ENCODE measurements around the gene WIZ. TPM values are rescaled to one million over a fixed set of nuclear protein-coding genes. Genes with fewer than 3 reads are reported as not detected.
A peak's percentile ranks its signal among the peaks of the same experiment; 100 is the strongest.

The WIZ gene
- total and polyA plus RNA-seq, 5 donors from 2014 or later: 0.25 to 17.6 (median 1.0) TPM

- no peak for DNase-seq
- Mint-ChIP-seq H3K4me3 (peak overlapping the region in 3 of 4 donors; percentile 95 to 97 (median 96)), H3K27ac (peak overlapping the region; percentile 46 to 94 (median 81)), H3K27me3 (no peaks in the 10 kb centered on the region), H3K4me1 (peaks cover 14 to 55% (median 30%) of the 10 kb centered on the region in 4 donors), H3K9me3 (peaks cover 0 to 2% (median 0%) of the 10 kb centered on the region in 7 donors), H3K36me3 (peaks cover 17% of the 10 kb centered on the region)
- Histone ChIP-seq H3K27ac (ENCODE audit: insufficient read depth, low read length, poor library complexity, severe bottlenecking) (peak overlapping the region; percentile 55), H3K36me3 (ENCODE audit: control insufficient read depth, insufficient read depth, low read length) (peaks cover 34% of the 10 kb centered on the region), H3K9me3 (ENCODE audit: control insufficient read depth in 2 of 2, low read length in 2 of 2) (no peaks in the 10 kb centered on the region), H3K4me1 (ENCODE audit: control insufficient read depth, insufficient read depth, low read length, poor library complexity, severe bottlenecking) (peaks cover 62% of the 10 kb centered on the region), H3K4me3 (ENCODE audit: low read depth, low read length) (peak overlapping the region; percentile 40), H3K27me3 (ENCODE audit: control insufficient read depth, insufficient read depth, low read length) (no peaks in the 10 kb centered on the region)
- no peak for ATAC-seq (ENCODE audit: low read depth in 2 of 2)
Observed at GRCh38 chr19:15461694-15462093, 11.9 kb upstream of the WIZ start.

DNA sequence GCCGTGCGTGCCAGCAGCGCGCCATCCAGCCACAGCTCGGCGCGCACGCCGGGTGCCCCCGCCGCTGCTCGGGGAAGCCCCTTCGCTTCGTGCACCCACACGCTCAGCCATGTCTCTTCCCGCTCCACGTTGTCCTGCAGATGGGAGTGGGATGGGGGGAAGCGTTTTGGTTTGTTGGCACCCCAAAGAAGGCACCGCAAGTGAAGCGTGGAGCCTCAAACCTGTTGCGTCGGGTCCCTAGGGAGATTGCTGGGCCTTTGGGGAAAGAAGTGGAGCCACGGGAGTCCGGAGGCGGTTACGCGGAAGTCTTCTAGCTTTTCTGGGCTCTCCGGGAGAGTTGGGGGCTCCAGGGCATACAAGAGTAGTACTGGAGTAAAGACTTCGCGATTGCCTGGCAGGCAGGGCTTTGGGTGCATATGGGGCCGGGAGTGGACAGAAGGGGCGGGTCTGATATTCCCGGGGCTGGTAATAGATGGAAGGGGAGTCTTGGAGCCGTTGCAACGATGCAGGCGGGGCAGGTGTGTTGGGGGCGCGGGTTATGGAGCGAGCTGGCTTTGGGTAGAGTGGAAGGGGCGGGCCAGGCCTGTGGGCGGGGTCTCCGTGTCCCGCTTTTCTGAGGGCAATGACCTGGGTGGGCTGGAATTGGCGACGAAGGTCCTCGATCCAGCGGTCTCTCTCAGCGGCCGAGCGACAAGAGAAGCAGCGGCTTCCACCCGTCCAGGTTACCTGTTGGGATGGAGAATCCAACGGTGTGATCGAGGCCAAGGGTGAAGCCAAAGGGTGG is 8.1 kb upstream of the WIZ start:
- H3K36me3 ChIP-seq (ENCODE audit: control insufficient read depth, insufficient read depth, low read length): peaks cover 70% of the 10 kb centered on the region
- Mint-ChIP-seq H3K36me3 (peaks cover 32% of the 10 kb centered on the region), H3K9me3 (peaks cover 0 to 3% (median 0%) of the 10 kb centered on the region in 7 donors), H3K27ac (peak overlapping the region in 1 of 3 donors; percentile 85), H3K4me3 (no peak overlapping the region), H3K4me1 (peaks cover 0 to 43% (median 18%) of the 10 kb centered on the region in 4 donors), H3K27me3 (no peaks in the 10 kb centered on the region)
- no peak overlapping the region for H3K27ac ChIP-seq (ENCODE audit: insufficient read depth, low read length, poor library complexity, severe bottlenecking)
- no peaks in the 10 kb centered on the region for H3K27me3 ChIP-seq (ENCODE audit: control insufficient read depth, insufficient read depth, low read length)
- no peaks in the 10 kb centered on the region for H3K9me3 ChIP-seq (ENCODE audit: control insufficient read depth in 2 of 2, low read length in 2 of 2)
- H3K4me1 ChIP-seq (ENCODE audit: control insufficient read depth, insufficient read depth, low read length, poor library complexity, severe bottlenecking): peaks cover 26% of the 10 kb centered on the region
- H3K4me3 ChIP-seq (ENCODE audit: low read depth, low read length): no peak overlapping the region
- no peak for DNase-seq
- ATAC-seq (ENCODE audit: low read depth in 2 of 2): no peak

DNA sequence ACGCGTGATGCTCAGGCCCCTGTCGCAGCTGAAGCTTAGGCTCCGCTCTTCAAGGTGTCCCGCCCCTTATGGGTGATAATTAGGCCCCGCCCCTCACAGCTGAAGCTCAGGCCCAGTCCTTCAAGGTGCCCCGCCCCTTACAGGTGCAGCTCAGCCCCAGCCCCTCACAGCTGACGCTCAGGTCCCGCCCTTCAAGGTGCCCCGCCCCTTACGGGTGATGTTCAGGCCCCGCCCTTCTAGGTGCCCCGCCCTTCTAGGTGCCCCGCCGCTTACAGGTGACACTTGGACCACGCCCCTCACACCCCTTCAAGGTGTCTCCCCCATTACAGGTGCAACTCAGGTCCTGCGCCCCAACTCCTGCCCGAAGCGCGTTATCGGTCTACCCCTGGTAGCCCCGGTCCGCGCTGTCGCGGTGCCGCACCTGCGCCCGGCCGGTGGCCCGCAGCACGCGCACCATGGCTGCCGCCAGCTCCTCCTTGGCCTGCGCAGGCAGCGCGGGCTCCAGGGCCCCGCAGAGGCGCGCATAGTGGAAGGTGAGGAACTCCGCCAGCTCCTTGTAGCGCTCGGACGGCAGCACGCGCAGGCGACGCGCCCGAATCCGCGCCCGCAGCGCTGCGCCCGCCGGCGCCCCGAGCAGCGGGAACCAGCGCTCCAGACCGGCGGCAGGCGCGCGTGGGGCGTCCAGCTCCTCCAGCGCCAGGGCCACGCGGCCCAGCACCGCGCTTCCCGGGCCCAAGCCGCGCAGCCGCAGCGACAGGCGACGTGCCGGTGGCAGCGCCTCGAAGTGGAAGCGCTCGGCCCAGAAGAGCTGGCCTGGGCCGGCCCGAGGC is 7.3 kb upstream of the WIZ start:
- Histone ChIP-seq H3K27ac (ENCODE audit: insufficient read depth, low read length, poor library complexity, severe bottlenecking) (no peak overlapping the region), H3K4me1 (ENCODE audit: control insufficient read depth, insufficient read depth, low read length, poor library complexity, severe bottlenecking) (peaks cover 18% of the 10 kb centered on the region), H3K4me3 (ENCODE audit: low read depth, low read length) (no peak overlapping the region), H3K27me3 (ENCODE audit: control insufficient read depth, insufficient read depth, low read length) (no peaks in the 10 kb centered on the region), H3K9me3 (ENCODE audit: control insufficient read depth in 2 of 2, low read length in 2 of 2) (no peaks in the 10 kb centered on the region), H3K36me3 (ENCODE audit: control insufficient read depth, insufficient read depth, low read length) (peaks cover 76% of the 10 kb centered on the region)
- ATAC-seq (ENCODE audit: low read depth in 2 of 2) (no peak), DNase-seq (no peak)
- Mint-ChIP-seq H3K9me3 (peaks cover 0 to 3% (median 0%) of the 10 kb centered on the region in 7 donors), H3K27me3 (no peaks in the 10 kb centered on the region), H3K4me3 (no peak overlapping the region), H3K4me1 (peaks cover 0 to 35% (median 18%) of the 10 kb centered on the region in 4 donors), H3K27ac (no peak overlapping the region), H3K36me3 (peaks cover 32% of the 10 kb centered on the region)

DNA sequence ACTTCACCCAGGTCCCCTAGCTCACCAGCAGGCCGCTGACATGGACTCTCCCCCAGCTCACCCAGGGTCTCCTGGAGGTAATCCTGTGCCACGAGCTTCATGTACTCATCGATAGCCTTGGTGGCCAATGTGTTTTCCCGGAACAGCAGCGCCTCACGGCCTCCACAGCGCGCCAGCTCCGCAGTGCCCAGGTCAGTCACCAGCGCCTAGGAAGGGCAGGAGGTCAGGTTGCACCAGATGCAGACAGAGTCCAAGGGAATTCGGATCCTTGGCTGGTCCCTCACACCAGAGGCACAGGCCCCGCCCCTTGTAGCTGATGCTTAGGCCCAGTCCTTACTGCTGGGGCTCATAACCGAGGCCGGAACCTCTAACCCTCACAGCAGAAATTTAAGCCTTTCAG is 6.7 kb upstream of the WIZ start:
- Histone ChIP-seq H3K27ac (ENCODE audit: insufficient read depth, low read length, poor library complexity, severe bottlenecking) (no peak overlapping the region), H3K36me3 (ENCODE audit: control insufficient read depth, insufficient read depth, low read length) (peaks cover 78% of the 10 kb centered on the region), H3K27me3 (ENCODE audit: control insufficient read depth, insufficient read depth, low read length) (no peaks in the 10 kb centered on the region), H3K4me1 (ENCODE audit: control insufficient read depth, insufficient read depth, low read length, poor library complexity, severe bottlenecking) (peaks cover 12% of the 10 kb centered on the region), H3K9me3 (ENCODE audit: control insufficient read depth in 2 of 2, low read length in 2 of 2) (no peaks in the 10 kb centered on the region), H3K4me3 (ENCODE audit: low read depth, low read length) (no peak overlapping the region)
- ATAC-seq (ENCODE audit: low read depth in 2 of 2): no peak
- Mint-ChIP-seq H3K4me3 (no peak overlapping the region), H3K27ac (peak overlapping the region in 1 of 3 donors; percentile 52), H3K36me3 (peaks cover 32% of the 10 kb centered on the region), H3K4me1 (peaks cover 0 to 28% (median 17%) of the 10 kb centered on the region in 4 donors), H3K9me3 (peaks cover 0 to 3% (median 0%) of the 10 kb centered on the region in 7 donors), H3K27me3 (no peaks in the 10 kb centered on the region)
- no peak for DNase-seq

- Histone ChIP-seq H3K36me3 (ENCODE audit: control insufficient read depth, insufficient read depth, low read length) (peaks cover 74% of the 10 kb centered on the region), H3K9me3 (ENCODE audit: control insufficient read depth in 2 of 2, low read length in 2 of 2) (no peaks in the 10 kb centered on the region), H3K4me1 (ENCODE audit: control insufficient read depth, insufficient read depth, low read length, poor library complexity, severe bottlenecking) (peaks cover 7% of the 10 kb centered on the region), H3K27ac (ENCODE audit: insufficient read depth, low read length, poor library complexity, severe bottlenecking) (no peak overlapping the region), H3K27me3 (ENCODE audit: control insufficient read depth, insufficient read depth, low read length) (no peaks in the 10 kb centered on the region), H3K4me3 (ENCODE audit: low read depth, low read length) (no peak overlapping the region)
- Mint-ChIP-seq H3K4me1 (peaks cover 0 to 30% (median 21%) of the 10 kb centered on the region in 4 donors), H3K27me3 (no peaks in the 10 kb centered on the region), H3K36me3 (peaks cover 37% of the 10 kb centered on the region), H3K27ac (no peak overlapping the region), H3K4me3 (no peak overlapping the region), H3K9me3 (peaks cover 0 to 3% (median 0%) of the 10 kb centered on the region in 7 donors)
- ATAC-seq (ENCODE audit: low read depth in 2 of 2) (no peak), DNase-seq (no peak)
Observed at GRCh38 chr19:15455996-15456395, 6.2 kb upstream of the WIZ start.

DNA sequence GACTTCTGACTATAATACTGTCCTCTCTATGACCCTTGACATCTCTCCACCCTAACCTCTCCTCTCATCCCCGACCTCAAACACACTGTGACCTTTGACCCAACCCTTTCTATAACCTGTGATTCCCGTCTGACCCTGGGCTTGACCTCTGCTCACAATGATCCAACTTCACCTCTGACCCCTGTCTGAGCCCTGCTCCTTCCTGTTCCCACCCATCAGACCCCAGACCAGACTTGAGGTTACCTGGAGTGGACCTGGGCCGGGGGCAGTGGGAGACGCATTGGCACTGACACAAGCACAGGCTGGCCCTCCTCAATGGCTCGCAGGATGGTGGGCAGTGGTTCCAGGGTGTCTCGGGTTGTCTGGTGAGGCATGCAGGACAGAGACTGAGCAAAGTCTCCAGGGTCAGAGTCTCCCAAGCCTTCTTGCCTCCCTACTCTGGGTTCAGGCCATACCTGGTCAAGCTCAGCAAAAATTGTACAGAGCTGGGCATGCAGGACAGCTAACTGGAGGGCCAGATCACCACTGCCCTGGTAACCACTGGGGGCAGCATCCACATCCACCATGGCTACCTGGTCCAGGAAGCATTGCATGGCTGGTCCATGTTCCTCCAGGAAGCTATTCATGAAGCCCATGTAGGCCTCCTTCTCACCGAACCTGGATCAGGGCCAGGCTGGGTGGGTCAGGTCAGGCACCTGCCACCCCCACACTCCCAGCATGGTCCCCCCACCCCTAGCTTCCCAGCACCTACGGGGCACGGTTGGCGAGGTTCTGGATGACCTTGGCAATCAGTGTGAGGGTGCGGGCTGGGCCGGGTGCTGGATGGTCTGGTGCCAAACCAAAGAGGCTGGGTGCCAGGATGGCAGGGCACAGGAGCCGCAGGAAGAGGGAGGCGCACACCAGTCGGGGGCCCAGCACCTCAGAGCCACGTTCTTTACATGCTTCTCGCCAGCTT is 4.4 kb upstream of the WIZ start:
- H3K9me3 Mint-ChIP-seq: peaks cover 0 to 3% (median 0%) of the 10 kb centered on the region in 7 donors
- Histone ChIP-seq H3K27ac (ENCODE audit: insufficient read depth, low read length, poor library complexity, severe bottlenecking) (no peak overlapping the region), H3K9me3 (ENCODE audit: control insufficient read depth in 2 of 2, low read length in 2 of 2) (no peaks in the 10 kb centered on the region), H3K4me3 (ENCODE audit: low read depth, low read length) (no peak overlapping the region), H3K36me3 (ENCODE audit: control insufficient read depth, insufficient read depth, low read length) (peaks cover 58% of the 10 kb centered on the region), H3K27me3 (ENCODE audit: control insufficient read depth, insufficient read depth, low read length) (no peaks in the 10 kb centered on the region), H3K4me1 (ENCODE audit: control insufficient read depth, insufficient read depth, low read length, poor library complexity, severe bottlenecking) (peaks cover 5% of the 10 kb centered on the region)
- no peak overlapping the region for H3K4me3 Mint-ChIP-seq
- ATAC-seq (ENCODE audit: low read depth in 2 of 2) (no peak), DNase-seq (no peak)
- H3K27me3 Mint-ChIP-seq: peaks cover 9% of the 10 kb centered on the region
- peaks cover 0 to 28% (median 18%) of the 10 kb centered on the region in 4 donors for H3K4me1 Mint-ChIP-seq
- H3K27ac Mint-ChIP-seq: peak overlapping the region in 2 of 3 donors; percentile 44 to 81
- H3K36me3 Mint-ChIP-seq: peaks cover 37% of the 10 kb centered on the region

GRCh38 chr19:15453091-15453578 is 3.4 kb upstream of the WIZ start:
- no peaks in the 10 kb centered on the region for H3K27me3 ChIP-seq (ENCODE audit: control insufficient read depth, insufficient read depth, low read length)
- no peak overlapping the region for H3K4me3 Mint-ChIP-seq
- no peak overlapping the region for H3K4me3 ChIP-seq (ENCODE audit: low read depth, low read length)
- ATAC-seq (ENCODE audit: low read depth in 2 of 2) (no peak), DNase-seq (no peak)
- peaks cover 0 to 3% (median 0%) of the 10 kb centered on the region in 7 donors for H3K9me3 Mint-ChIP-seq
- peaks cover 54% of the 10 kb centered on the region for H3K36me3 ChIP-seq (ENCODE audit: control insufficient read depth, insufficient read depth, low read length)
- peaks cover 36% of the 10 kb centered on the region for H3K36me3 Mint-ChIP-seq
- peak overlapping the region in 1 of 3 donors; percentile 86 for H3K27ac Mint-ChIP-seq
- H3K4me1 Mint-ChIP-seq: peaks cover 0 to 35% (median 24%) of the 10 kb centered on the region in 4 donors
- H3K4me1 ChIP-seq (ENCODE audit: control insufficient read depth, insufficient read depth, low read length, poor library complexity, severe bottlenecking): peaks cover 12% of the 10 kb centered on the region
- H3K27me3 Mint-ChIP-seq: peaks cover 9% of the 10 kb centered on the region
- H3K9me3 ChIP-seq (ENCODE audit: control insufficient read depth in 2 of 2, low read length in 2 of 2): no peaks in the 10 kb centered on the region
- no peak overlapping the region for H3K27ac ChIP-seq (ENCODE audit: insufficient read depth, low read length, poor library complexity, severe bottlenecking)

Measured in CD4-positive, CD25-positive, alpha-beta regulatory T cell (primary cell).